ENCODE results near the gene CATSPER3.

CATSPER3 gene

DNA sequence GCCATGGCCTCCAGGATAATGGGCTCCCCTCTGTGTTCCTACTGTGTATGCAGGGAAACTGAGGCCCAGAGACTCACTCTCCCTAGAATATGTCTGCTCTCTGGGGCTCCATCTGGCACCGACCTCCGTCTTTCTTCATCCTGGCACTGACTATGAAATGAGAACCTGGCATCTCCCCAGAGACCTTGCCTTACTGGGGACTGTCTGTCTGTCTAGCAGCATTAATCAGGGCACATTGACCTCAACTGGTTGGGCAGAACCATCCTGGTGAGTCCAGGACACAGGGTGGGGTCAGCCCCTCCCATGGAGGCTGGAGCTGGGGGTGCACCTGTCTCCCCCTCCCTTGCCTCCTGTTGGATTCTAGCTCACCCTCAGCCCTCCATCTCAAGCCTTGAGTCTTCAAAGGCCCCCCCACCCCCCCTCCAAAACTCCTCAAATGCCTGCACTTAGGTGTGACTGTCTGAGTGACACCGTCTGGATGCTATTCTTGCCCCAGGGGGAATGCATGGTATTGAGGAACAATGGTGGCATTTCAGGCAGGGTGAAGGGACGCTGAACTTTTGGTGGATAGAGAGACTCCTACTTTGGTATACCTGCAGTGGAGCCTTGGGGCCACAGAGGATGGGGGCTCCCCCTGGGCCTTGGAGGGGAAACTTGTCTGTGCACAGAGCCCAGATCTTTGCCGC lies 79.1 kb downstream of the CATSPER3 start:
- no peak for DNase-seq

DNA sequence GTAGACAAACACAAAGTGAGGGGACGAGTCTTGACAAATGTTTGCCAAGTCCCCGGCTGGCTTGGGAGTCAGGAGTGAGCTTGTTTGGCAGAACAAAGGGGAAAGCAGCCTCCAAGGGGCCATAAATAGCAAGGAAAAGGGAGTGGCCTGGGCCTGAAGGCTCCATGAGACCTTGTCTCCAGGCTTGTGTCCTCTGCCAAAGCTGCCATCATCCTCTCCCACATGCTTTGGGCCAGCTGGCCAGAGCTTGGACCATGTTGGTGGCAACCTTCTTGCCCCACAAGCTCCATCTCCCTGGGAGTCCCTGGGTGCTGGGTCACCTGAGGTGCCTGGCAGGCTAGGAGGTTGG lies 79.6 kb downstream of the CATSPER3 start:
- DNase-seq: no peak

DNA sequence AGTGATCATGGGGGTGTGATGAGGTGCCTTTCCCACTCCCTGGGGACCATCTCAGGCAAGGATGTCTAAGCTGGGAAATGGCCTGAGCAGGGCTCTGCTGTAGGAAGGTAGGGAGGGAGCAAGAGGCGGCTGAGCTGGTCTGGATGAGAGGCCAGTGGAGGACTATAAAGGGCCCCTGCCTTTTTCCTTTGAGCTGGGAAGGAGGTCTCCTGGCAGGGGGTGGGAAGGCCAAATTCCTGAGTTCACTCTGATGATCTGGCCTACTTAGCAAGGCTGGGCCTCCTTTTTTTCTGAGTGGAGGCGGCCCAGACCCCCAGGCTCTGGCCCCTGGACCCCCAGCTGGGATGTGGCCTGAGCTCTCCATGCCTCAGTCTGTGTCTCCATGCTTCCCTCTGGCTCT lies 80.6 kb downstream of the CATSPER3 start:
- no peak for DNase-seq

DNA sequence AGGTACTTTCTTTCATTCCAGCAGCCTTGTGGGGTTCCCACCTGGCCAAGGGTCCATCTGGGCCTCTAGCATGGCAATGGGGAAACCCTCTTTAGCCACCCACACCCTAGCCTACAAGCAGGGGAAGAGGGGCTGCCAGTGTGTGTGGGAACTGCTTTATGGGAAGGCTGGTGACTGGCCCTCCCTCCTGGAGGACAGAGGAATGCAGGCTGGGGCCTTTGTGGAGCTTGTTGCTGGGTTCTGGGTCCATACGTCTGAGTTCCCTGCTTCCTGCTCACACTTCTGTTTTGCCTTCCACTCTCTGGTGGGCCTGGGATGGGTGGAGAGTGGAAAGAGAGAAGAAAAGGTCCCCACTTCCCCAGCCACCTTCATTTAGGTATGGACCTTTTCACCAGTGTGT lies 81.2 kb downstream of the CATSPER3 start:
- DNase-seq: no peak

DNA sequence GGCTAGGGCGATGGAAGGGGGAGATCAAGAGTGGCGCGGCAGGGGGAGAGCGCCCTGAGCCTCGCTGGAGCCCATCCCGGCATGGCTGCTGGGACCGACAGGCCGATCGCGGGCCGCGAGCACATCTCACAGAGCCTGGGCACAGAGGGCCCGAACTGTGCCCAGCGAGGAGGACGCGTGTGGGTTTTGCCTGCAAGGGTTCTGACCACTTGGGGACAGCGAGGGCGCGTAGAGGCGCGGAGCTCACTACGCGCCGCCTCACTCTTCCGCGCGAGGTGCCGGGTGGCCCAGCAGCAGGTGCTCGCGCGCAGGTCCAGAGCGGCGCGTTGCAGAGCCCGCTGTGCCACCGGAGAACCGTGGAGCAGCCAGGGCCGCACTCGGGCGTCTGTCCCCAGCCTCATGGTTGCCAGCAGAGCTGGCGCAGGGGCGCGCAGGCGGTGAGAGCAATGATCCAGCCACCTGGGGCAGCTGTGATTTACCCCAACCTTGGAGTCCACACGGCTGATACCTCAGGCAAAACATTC lies 82.6 kb downstream of the CATSPER3 start:
- no peak for DNase-seq

DNA sequence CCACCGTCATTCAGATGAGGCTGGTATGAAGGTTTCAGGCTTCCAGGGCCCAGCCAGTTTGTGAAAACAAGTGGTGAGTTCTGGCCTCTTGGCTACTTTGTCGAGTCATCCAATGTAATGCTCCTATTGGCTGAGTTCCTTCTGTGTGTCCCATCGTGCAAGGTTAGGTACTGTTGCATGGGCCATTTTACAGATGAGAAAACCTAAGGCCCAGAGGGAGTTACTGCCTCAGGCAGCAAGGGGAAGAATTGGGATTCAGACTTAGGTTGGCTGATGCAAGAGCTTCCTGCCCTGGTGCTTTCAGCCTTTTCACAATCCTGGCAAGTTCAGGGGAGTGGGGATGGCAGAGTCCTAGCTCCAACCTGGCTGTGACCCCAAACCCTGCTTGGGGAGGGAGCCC lies 83.7 kb downstream of the CATSPER3 start:
- DNase-seq: no peak

GRCh38 chr5:135051872-135052271 lies 84.2 kb downstream of the CATSPER3 start:
- no peak for DNase-seq

GRCh38 chr5:135052511-135053145 lies 84.9 kb downstream of the CATSPER3 start:
- no peak for DNase-seq

DNA sequence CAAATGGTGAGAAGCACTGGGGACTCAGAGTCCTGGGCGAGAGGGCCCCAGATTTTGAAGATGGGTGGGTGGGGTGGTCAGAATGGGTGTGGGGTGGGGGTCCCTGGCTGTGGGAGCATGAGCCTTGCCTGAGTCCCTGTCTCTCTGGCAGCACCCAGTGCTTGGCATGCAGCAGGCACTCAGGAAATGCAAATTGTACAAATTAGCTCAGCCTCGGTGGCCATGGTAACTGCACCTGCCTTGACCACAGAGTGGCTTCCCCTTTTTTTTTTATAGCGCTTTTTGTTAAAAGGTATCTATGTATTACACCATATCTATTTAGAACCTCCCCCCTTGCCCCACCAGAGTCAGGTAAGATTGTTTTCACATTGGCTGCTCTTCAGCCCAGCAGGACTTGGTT lies 85.6 kb downstream of the CATSPER3 start:
- DNase-seq: no peak

DNA sequence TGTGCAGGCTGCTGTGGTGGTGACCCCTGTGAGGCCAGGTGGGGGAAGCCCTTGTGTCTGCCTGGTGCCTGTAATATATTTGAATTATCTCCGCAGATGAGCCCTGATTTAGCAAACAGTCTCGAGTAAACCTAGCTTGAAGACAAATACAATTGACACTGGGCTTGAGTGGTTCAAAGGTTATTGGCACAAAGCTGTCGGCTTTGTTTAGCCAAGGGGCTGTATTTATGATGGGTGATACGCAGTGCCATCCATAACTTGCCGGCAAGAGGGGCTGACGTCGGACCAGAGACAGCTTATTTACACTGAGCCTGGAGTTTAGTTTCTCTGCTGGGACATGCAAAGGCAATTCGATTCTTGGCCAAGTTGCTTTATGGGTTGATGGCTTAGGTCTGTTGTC lies 86.3 kb downstream of the CATSPER3 start:
- no peak for DNase-seq

DNA sequence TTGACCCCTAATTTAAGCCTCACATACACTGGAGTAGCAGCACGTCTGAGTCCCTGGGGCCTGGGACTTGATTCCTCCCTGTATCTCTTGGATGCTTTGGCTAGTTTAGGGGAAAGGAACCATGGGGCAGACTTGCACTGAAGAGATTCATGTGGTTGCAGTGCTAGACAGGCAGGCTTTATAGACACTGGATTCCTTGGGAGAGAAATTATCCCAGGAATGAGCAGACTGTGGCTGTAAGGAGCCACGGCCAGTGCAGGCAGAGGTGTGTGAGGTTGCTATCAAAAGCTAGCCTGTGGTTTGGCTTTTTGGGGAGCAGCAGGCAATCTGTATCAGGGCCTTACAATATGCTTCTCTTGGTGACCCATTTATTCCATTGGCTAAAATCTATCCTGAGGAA lies 86.8 kb downstream of the CATSPER3 start:
- DNase-seq: no peak

DNA sequence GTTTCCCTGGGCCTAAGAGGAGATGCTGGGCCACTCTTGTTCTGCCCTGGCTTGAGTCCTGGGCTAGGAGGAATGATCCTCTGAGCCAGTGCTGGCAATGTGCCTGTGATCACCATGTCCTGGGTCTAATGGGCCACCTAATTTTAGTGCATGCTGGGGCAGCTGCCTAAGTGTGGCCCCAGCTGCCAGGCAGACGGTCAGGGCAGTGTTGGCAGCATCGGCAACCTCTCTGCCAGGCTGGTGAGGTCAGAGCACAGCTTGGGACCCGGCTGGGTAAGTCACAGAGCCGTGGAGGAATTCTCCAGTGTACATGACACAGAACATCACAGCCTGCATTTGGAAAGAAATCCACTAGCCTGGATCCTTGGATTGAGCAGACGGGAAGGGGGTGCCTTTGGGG lies 87.7 kb downstream of the CATSPER3 start:
- DNase-seq: no peak

- no peak for DNase-seq
Measured at GRCh38 chr5:135056316-135057030, 88.8 kb downstream of the CATSPER3 start.

DNA sequence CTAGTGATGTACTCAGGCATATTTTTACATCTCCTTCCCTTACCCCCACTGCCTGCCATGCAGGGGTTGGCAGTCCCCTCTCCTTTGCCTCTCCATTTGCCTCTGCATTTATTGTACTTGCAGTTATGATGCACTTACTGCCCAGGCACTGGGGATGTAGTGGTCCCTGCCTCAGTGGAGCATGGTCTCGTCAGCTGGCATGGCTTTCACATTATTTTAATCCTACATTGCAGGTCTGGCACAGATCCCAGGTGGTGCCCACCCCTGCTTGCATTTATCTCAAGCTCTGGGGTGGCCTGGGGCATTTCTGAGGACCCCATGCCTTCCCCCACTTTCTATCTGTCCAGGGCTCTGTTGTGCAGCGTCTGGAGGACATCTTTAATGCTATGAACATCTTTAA lies 89.5 kb downstream of the CATSPER3 start:
- no peak for DNase-seq

- DNase-seq: no peak
Measured at GRCh38 chr5:135058331-135058732, 90.6 kb downstream of the CATSPER3 start.

DNA sequence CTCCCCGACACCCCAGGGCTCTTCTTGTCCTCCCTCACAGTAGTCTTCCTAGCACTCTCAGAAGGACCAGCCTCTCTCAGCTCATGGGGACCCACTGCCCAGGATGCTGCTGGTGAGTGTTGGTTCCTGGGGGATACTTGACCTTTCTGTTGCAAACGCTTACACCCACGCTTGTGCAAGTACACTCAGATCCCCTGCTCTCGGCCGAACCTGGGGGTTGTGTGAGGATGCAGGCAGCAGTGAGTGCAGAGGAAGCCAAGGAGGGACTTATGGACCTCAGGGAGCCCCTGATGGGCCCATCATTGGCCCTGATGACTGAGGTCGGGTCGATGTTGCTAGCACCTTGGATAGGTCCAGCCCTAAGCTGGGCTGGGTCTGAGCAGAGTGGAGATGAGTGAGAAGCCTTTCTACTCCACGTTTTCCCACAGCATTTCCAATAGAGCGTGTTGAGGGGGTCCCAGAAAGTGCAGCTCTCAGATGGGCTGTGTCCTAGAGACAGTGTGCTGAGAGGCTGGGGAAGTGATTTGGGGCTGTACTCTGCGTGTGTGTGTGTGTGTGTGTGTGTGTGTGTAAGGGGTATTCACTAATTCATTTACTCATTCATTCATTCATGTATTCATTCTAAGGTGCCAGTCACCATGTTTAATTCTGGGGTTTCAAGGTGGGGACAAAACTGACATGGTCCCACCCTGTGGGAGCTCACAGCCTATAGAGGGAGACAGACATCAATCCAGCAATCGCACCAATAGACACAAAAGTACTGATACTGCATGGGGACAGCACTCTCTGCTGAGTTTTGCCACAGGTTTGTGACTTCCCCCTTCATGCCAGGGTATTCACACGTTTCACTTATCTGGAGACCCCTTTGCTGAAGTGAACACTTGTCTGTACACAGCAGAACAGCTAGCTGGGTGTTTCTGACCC lies 91.6 kb downstream of the CATSPER3 start:
- DNase-seq: no peak

DNA sequence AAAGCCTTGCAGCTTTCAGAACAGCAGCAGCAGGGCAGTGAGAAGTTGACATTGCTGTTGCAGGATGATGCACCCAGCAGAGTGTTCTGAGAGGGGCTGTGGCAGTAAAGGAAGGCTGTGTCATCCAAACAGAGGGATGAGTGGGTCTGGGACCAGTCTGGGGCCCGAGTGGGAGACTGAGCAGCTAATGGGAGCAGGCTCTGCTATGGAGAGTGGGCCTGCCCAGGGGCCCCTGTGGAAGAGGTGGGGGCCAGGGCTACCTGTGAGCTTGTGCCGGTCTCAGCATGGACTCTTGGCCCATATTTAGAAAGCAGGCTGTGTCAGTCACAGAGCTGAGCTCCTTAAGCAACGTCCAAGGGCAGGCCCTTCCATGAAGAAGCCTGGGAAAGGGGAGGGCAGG lies 92.3 kb downstream of the CATSPER3 start:
- DNase-seq: no peak

- no peak for DNase-seq
Measured at GRCh38 chr5:135061001-135061400, 93.3 kb downstream of the CATSPER3 start.
